Esophagus (tissue), 2 donors: ENCODE results near the gene PDLIM5. TPM values are rescaled to one million over a fixed set of nuclear protein-coding genes. Genes with fewer than 3 reads are reported as not detected.

Experiments used
- H3K27ac ChIP-seq, 2 donors: one replicate each; pipeline ENCODE4 v1.5.1; 2013; ENCODE audit warnings: low read depth in 2 of 2, mild to moderate bottlenecking in 2 of 2, inconsistent platforms in 1 of 2, low read length in 1 of 2, moderate library complexity in 1 of 2
- H3K27me3 ChIP-seq, 2 donors: one replicate each; pipeline ENCODE4 v1.6.1; 2013; ENCODE audit warnings: low read length in 2 of 2, control low read depth in 1 of 2, mild to moderate bottlenecking in 1 of 2; ENCODE audit not compliant: insufficient read depth in 2 of 2, control insufficient read depth in 1 of 2
- H3K36me3 ChIP-seq, 2 donors: one replicate each; pipeline ENCODE4 v1.6.1; 2013; ENCODE audit warnings: low read length in 1 of 2; ENCODE audit not compliant: control insufficient read depth in 2 of 2, insufficient read depth in 2 of 2
- H3K4me1 ChIP-seq, 2 donors: one replicate each; pipeline ENCODE4 v1.6.1; 2013; ENCODE audit warnings: low read length in 1 of 2; ENCODE audit not compliant: control insufficient read depth in 2 of 2, insufficient read depth in 2 of 2
- H3K4me3 ChIP-seq, 2 donors: one replicate each; pipeline ENCODE4 v1.5.1; 2013; ENCODE audit warnings: low read length in 2 of 2, mild to moderate bottlenecking in 2 of 2, low read depth in 1 of 2, moderate library complexity in 1 of 2
- H3K9me3 ChIP-seq, 2 donors: one replicate each; pipeline ENCODE4 v1.6.1; 2013; ENCODE audit warnings: mild to moderate bottlenecking in 2 of 2, low read depth in 1 of 2, low read length in 1 of 2, moderate library complexity in 1 of 2; ENCODE audit not compliant: control insufficient read depth in 2 of 2, insufficient read depth in 1 of 2
- WGBS, 2 donors: extraction: QIAGEN DNeasy Blood & Tissue Kit; methylation state at CpG; one replicate each; pipeline ENCODE4 v1.1.7; 2013; 5-methylcytosine and 5-hydroxymethylcytosine counted together
- polyA plus RNA-seq, 2 donors: library from polyadenylated mRNA; stranded (reverse); fragments of 200-250 nt; gene quantifications; one replicate each; pipeline ENCODE4 v1.2.3, GENCODE V29; 2013
- donor health status: healthy with polysubstance abuse.
- donor health status: Bipolar disorder and iron deficiency.

The PDLIM5 gene
- polyA plus RNA-seq, 2 donors: 40.0 to 41.5 TPM

GRCh38 chr4:94480362-94480951 is 28.7 kb downstream of the PDLIM5 start:
- 75 to 81% methylated on average over 2 of the region's 2 CpGs for WGBS, 2 donors
- no peaks in the 10 kb centered on the region for H3K36me3 ChIP-seq
- H3K27me3 ChIP-seq: no peaks in the 10 kb centered on the region
- no peak overlapping the region for H3K27ac ChIP-seq
- H3K4me1 ChIP-seq: peaks cover 0 to 2% of the 10 kb centered on the region in 2 donors
- no peaks in the 10 kb centered on the region for H3K9me3 ChIP-seq
- H3K4me3 ChIP-seq: no peak overlapping the region

- no peaks in the 10 kb centered on the region for H3K36me3 ChIP-seq
- H3K27ac ChIP-seq: no peak overlapping the region
- no peaks in the 10 kb centered on the region for H3K27me3 ChIP-seq
- H3K4me1 ChIP-seq: no peaks in the 10 kb centered on the region
- no peaks in the 10 kb centered on the region for H3K9me3 ChIP-seq
- no peak overlapping the region for H3K4me3 ChIP-seq
- WGBS, 2 donors: 89 to 90% methylated on average over 4 of the region's 4 CpGs
These were observed 32.2 kb downstream of the PDLIM5 start for GRCh38 chr4:94483895-94484294.

- no peaks in the 10 kb centered on the region for H3K9me3 ChIP-seq
- no peaks in the 10 kb centered on the region for H3K4me1 ChIP-seq
- H3K4me3 ChIP-seq: no peak overlapping the region
- no peaks in the 10 kb centered on the region for H3K36me3 ChIP-seq
- 81 to 86% methylated on average over 2 of the region's 2 CpGs for WGBS, 2 donors
- no peaks in the 10 kb centered on the region for H3K27me3 ChIP-seq
- no peak overlapping the region for H3K27ac ChIP-seq
These were observed 33.1 kb downstream of the PDLIM5 start for GRCh38 chr4:94484818-94485217.

- no peak overlapping the region for H3K4me3 ChIP-seq
- WGBS, 2 donors: 64 to 81% methylated on average over 2 of the region's 2 CpGs
- no peaks in the 10 kb centered on the region for H3K4me1 ChIP-seq
- H3K36me3 ChIP-seq: no peaks in the 10 kb centered on the region
- no peaks in the 10 kb centered on the region for H3K27me3 ChIP-seq
- H3K9me3 ChIP-seq: no peaks in the 10 kb centered on the region
- no peak overlapping the region for H3K27ac ChIP-seq
These were observed 34.6 kb downstream of the PDLIM5 start for GRCh38 chr4:94486372-94486801.

GRCh38 chr4:94488670-94489069 is 36.9 kb downstream of the PDLIM5 start:
- Histone ChIP-seq H3K9me3 (no peaks in the 10 kb centered on the region), H3K27me3 (no peaks in the 10 kb centered on the region), H3K27ac (no peak overlapping the region), H3K4me3 (no peak overlapping the region), H3K36me3 (no peaks in the 10 kb centered on the region), H3K4me1 (no peaks in the 10 kb centered on the region)
- WGBS, 2 donors: 50 to 73% methylated on average over 4 of the region's 4 CpGs

GRCh38 chr4:94489098-94489497 is 37.4 kb downstream of the PDLIM5 start:
- H3K9me3 ChIP-seq: no peaks in the 10 kb centered on the region
- no peaks in the 10 kb centered on the region for H3K27me3 ChIP-seq
- WGBS, 2 donors: 82 to 91% methylated on average over 3 of the region's 3 CpGs
- no peaks in the 10 kb centered on the region for H3K36me3 ChIP-seq
- H3K27ac ChIP-seq: no peak overlapping the region
- no peaks in the 10 kb centered on the region for H3K4me1 ChIP-seq
- H3K4me3 ChIP-seq: no peak overlapping the region

- H3K27ac ChIP-seq: no peak overlapping the region
- no peaks in the 10 kb centered on the region for H3K36me3 ChIP-seq
- H3K4me1 ChIP-seq: no peaks in the 10 kb centered on the region
- no peaks in the 10 kb centered on the region for H3K27me3 ChIP-seq
- H3K4me3 ChIP-seq: no peak overlapping the region
- H3K9me3 ChIP-seq: no peaks in the 10 kb centered on the region
- 88 to 96% methylated on average over 1 of the region's 1 CpG for WGBS, 2 donors
These were observed 38.7 kb downstream of the PDLIM5 start for GRCh38 chr4:94490437-94490836.

GRCh38 chr4:94491322-94491721 is 39.6 kb downstream of the PDLIM5 start:
- no peaks in the 10 kb centered on the region for H3K36me3 ChIP-seq
- H3K27ac ChIP-seq: no peak overlapping the region
- H3K27me3 ChIP-seq: no peaks in the 10 kb centered on the region
- no peaks in the 10 kb centered on the region for H3K4me1 ChIP-seq
- WGBS, 2 donors: 58 to 68% methylated on average over 2 of the region's 2 CpGs
- H3K4me3 ChIP-seq: no peak overlapping the region
- H3K9me3 ChIP-seq: no peaks in the 10 kb centered on the region

- Histone ChIP-seq H3K27me3 (no peaks in the 10 kb centered on the region), H3K4me1 (no peaks in the 10 kb centered on the region), H3K27ac (no peak overlapping the region), H3K4me3 (no peak overlapping the region), H3K36me3 (no peaks in the 10 kb centered on the region), H3K9me3 (no peaks in the 10 kb centered on the region)
- WGBS, 2 donors: 96 to 97% methylated on average over 2 of the region's 2 CpGs
These were observed 43.7 kb downstream of the PDLIM5 start for GRCh38 chr4:94495408-94495807.

GRCh38 chr4:94497690-94498089 is 45.9 kb downstream of the PDLIM5 start:
- Histone ChIP-seq H3K9me3 (no peaks in the 10 kb centered on the region), H3K4me1 (no peaks in the 10 kb centered on the region), H3K27ac (no peak overlapping the region), H3K4me3 (no peak overlapping the region), H3K27me3 (no peaks in the 10 kb centered on the region), H3K36me3 (no peaks in the 10 kb centered on the region)
- WGBS, 2 donors: 78 to 80% methylated on average over 2 of the region's 2 CpGs
